ENCODE measurements around the gene C2.

Gene C2

DNA sequence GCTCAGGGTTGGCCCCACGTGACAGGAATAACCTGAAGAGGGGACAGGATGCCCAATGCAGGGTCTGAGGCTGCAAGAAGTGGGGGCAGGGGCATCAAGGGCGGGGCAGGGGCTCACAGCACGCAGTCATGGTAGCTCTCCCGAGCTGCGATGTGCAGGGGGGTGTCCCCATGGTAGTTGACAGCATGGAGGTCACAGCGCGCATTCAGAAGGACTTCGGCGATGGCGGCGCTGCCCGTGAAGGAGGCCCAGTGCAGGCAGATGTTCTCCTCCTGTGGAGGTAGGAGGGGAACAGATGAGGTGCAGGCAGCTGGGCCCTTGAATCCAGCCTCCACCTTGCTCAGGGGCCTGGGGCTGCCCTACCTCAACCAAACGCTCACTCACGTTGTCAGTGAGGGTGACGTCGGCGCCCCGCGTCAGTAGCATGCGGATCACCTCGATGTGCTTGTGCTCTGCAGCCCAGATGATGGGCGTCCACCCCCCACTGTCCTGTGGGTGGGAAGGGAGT is 42.9 kb upstream of the C2 start:
- H3F3A ChIP-seq (ENCODE audit: insufficient read depth): no peaks in the 10 kb centered on the region
- no peak overlapping the region for H3K4me3 ChIP-seq (ENCODE audit: insufficient read depth, low read length, poor library complexity, severe bottlenecking)
- H3K9ac ChIP-seq (ENCODE audit: low read length): no peak overlapping the region
- 0 out of 2 replicates have a peak, but pooled peaks cover 2% of the 10 kb centered on the region for H3K36me3 ChIP-seq (ENCODE audit: low read length)
- H3K4me2 ChIP-seq (ENCODE audit: low read depth, low read length, poor library complexity, severe bottlenecking): no peak overlapping the region
- H3K9me2 ChIP-seq (replicated peaks; ENCODE audit: insufficient read depth, low read length): no peaks in the 10 kb centered on the region
- no peaks in the 10 kb centered on the region for H3K9me3 ChIP-seq (ENCODE audit: insufficient read depth, low read length)
- no peaks in the 10 kb centered on the region for H3K79me2 ChIP-seq (ENCODE audit: insufficient read depth, low read length)
- no peaks in the 10 kb centered on the region for H3K27me3 ChIP-seq (ENCODE audit: low read length)
- no peaks in the 10 kb centered on the region for H4K20me1 ChIP-seq (ENCODE audit: low read depth, low read length)
- no peak overlapping the region for H2AFZ ChIP-seq (ENCODE audit: low read depth, low read length, severe bottlenecking)
- TF ChIP-seq, protein P1, sequence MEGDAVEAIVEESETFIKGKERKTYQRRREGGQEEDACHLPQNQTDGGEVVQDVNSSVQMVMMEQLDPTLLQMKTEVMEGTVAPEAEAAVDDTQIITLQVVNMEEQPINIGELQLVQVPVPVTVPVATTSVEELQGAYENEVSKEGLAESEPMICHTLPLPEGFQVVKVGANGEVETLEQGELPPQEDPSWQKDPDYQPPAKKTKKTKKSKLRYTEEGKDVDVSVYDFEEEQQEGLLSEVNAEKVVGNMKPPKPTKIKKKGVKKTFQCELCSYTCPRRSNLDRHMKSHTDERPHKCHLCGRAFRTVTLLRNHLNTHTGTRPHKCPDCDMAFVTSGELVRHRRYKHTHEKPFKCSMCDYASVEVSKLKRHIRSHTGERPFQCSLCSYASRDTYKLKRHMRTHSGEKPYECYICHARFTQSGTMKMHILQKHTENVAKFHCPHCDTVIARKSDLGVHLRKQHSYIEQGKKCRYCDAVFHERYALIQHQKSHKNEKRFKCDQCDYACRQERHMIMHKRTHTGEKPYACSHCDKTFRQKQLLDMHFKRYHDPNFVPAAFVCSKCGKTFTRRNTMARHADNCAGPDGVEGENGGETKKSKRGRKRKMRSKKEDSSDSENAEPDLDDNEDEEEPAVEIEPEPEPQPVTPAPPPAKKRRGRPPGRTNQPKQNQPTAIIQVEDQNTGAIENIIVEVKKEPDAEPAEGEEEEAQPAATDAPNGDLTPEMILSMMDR (IDR thresholded peaks at IDR 0.05; ENCODE audit: insufficient read depth, low read length, poor library complexity, severe bottlenecking): no peak
- no peak for TF ChIP-seq EZH2phosphoT487 (conservative IDR thresholded peaks at IDR 0.05; ENCODE audit: low read length)
- H3K27ac ChIP-seq (ENCODE audit: low read depth, low read length): no peak overlapping the region

DNA sequence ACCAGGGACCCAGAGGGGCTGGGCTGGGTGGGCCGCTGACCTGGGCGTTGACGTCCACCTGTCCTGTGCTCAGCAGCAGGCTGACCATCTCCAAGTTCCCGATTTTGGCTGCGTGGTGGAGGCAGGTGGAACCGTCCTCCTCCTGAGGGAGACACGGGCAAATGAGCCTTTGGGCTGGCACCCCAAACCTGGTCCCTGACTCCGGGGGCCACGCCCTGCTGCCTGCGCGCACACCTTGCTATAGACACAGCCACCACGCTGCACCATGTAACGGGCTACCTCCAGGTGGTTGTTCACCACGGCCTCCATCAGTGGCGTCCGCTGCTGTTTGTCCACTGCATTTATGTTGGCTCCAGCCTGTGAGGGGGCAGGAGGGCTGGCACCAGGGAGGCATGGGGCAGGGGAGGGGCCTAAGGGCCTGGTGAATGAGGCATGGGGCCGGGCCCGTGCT is 41.0 kb upstream of the C2 start:
- Histone ChIP-seq H3K4me3 (ENCODE audit: insufficient read depth, low read length, poor library complexity, severe bottlenecking) (no peak overlapping the region), H3K27me3 (ENCODE audit: low read length) (no peaks in the 10 kb centered on the region), H2AFZ (ENCODE audit: low read depth, low read length, severe bottlenecking) (no peak overlapping the region), H3K79me2 (ENCODE audit: insufficient read depth, low read length) (no peaks in the 10 kb centered on the region), H3K9me3 (ENCODE audit: insufficient read depth, low read length) (no peaks in the 10 kb centered on the region), H3K27ac (ENCODE audit: low read depth, low read length) (no peak overlapping the region), H3K9me2 (replicated peaks; ENCODE audit: insufficient read depth, low read length) (no peaks in the 10 kb centered on the region), H3K36me3 (ENCODE audit: low read length) (peaks cover 7% of the 10 kb centered on the region; the same call in 1 of the 2 replicates), H3K4me2 (ENCODE audit: low read depth, low read length, poor library complexity, severe bottlenecking) (no peak overlapping the region), H4K20me1 (ENCODE audit: low read depth, low read length) (no peaks in the 10 kb centered on the region), H3F3A (ENCODE audit: insufficient read depth) (peaks cover 3% of the 10 kb centered on the region; the same call in 1 of the 2 replicates), H3K9ac (ENCODE audit: low read length) (no peak overlapping the region)
- no peak for TF ChIP-seq EZH2phosphoT487 (conservative IDR thresholded peaks at IDR 0.05; ENCODE audit: low read length)
- TF ChIP-seq, protein P1 (IDR thresholded peaks at IDR 0.05; ENCODE audit: insufficient read depth, low read length, poor library complexity, severe bottlenecking): no peak

DNA sequence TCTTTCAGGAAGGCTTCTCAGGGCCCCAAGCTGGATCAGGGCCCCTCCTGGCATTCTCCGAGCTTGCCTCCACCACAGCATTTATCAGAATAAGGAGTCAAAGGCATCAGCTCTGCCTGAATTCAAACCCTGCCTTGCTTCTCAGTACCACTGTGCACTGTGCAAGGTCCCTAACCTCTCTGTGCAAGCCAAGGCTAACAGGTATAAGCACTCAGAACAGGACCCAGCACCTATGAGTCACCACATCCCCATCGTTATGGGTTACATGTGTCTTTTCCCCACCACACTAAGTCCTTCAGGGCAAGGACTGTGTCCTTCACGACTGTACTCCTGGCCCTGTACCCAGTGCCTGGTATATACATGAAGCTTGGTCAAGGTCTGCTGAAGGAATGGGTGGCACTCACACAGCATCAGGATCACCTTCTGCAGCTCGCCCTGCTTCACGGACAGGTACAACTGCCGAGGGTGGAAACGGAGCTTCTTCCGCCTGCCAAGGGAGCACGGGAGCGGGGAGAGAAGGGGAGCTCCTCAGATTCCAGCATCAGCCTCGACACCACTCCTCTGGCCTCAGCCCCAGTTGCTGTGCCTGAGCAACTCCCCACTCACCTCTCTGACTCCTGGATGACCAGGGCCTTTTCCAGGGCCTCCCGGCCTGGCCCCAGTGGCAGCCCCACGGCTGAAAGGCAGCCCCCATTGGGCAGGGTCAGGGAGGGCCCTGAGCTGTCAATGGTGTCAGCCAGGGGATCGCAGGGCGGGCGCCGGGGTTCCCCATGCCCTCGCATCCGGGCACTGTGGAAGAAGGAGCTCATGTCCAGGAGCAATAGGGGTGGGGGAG is 40.1 kb upstream of the C2 start:
- H3K9me3 ChIP-seq (ENCODE audit: insufficient read depth, low read length): no peaks in the 10 kb centered on the region
- H3K4me2 ChIP-seq (ENCODE audit: low read depth, low read length, poor library complexity, severe bottlenecking): no peak overlapping the region
- H3K9me2 ChIP-seq (replicated peaks; ENCODE audit: insufficient read depth, low read length): no peaks in the 10 kb centered on the region
- TF ChIP-seq EZH2phosphoT487 (conservative IDR thresholded peaks at IDR 0.05; ENCODE audit: low read length): no peak
- TF ChIP-seq, protein P1 (IDR thresholded peaks at IDR 0.05; ENCODE audit: insufficient read depth, low read length, poor library complexity, severe bottlenecking): no peak
- peaks cover 6% of the 10 kb centered on the region; the same call in 1 of the 2 replicates for H3F3A ChIP-seq (ENCODE audit: insufficient read depth)
- H4K20me1 ChIP-seq (ENCODE audit: low read depth, low read length): no peaks in the 10 kb centered on the region
- no peak overlapping the region for H2AFZ ChIP-seq (ENCODE audit: low read depth, low read length, severe bottlenecking)
- no peaks in the 10 kb centered on the region for H3K79me2 ChIP-seq (ENCODE audit: insufficient read depth, low read length)
- H3K27ac ChIP-seq (ENCODE audit: low read depth, low read length): no peak overlapping the region
- no peaks in the 10 kb centered on the region for H3K27me3 ChIP-seq (ENCODE audit: low read length)
- peaks cover 9% of the 10 kb centered on the region; the same call in 1 of the 2 replicates for H3K36me3 ChIP-seq (ENCODE audit: low read length)
- no peak overlapping the region for H3K9ac ChIP-seq (ENCODE audit: low read length)
- H3K4me3 ChIP-seq (ENCODE audit: insufficient read depth, low read length, poor library complexity, severe bottlenecking): no peak overlapping the region

Measured in SU-DHL-6 (cell line).